Progenitor cell of endocrine pancreas (in vitro differentiated cells): Measurements from ENCODE around the gene BTG4. TPM values are rescaled to one million over a fixed set of nuclear protein-coding genes. Genes with fewer than 3 reads are reported as not detected.

Experiments
- DNase-seq: peaks from one replicate; pipeline ENCODE4 v3.0.0; 2021; ENCODE audit warnings: low spot score; ENCODE audit not compliant: unreplicated experiment
- H3K27ac Mint-ChIP-seq: 2 replicates; pipeline ENCODE4 v1.8.0; 2021; ENCODE audit warnings: mild to moderate bottlenecking, moderate library complexity, mixed read lengths
- H3K27me3 Mint-ChIP-seq: 2 replicates; pipeline ENCODE4 v1.8.0; 2021; ENCODE audit warnings: mixed read lengths
- H3K36me3 Mint-ChIP-seq: 2 replicates; pipeline ENCODE4 v1.8.0; 2022; ENCODE audit warnings: mixed read lengths; ENCODE audit not compliant: insufficient read depth
- H3K4me1 Mint-ChIP-seq: 2 replicates; pipeline ENCODE4 v1.8.0; 2021; ENCODE audit warnings: low read depth, mixed read lengths
- H3K4me3 Mint-ChIP-seq: 2 replicates; pipeline ENCODE4 v1.8.0; 2021; ENCODE audit warnings: low read depth, mild to moderate bottlenecking, moderate library complexity, mixed read lengths
- H3K9me3 Mint-ChIP-seq: 2 replicates; pipeline ENCODE4 v1.8.0; 2021; ENCODE audit warnings: low read depth, mixed read lengths
- long read RNA-seq: library from polyadenylated mRNA; unstranded; transcript quantifications from one replicate; pipeline ENCODE4 v2.0.0, GENCODE V29; 2020
- total RNA-seq: library from RNA; stranded (reverse); gene quantifications from 2 replicates; pipeline ENCODE4 v1.2.1, GENCODE V29; 2021
- TF ChIP-seq, protein P1 (sequence below): fragments of 200-600 bp; sonication (generic); IDR thresholded peaks from one replicate; pipeline ENCODE4 v1.5.0; 2021; ENCODE audit warnings: antibody characterized with exemption, mild to moderate bottlenecking; ENCODE audit not compliant: unreplicated experiment

Gene BTG4
- not detected in 2 replicates for total RNA-seq
- long read RNA-seq, result 0 reads

DNA sequence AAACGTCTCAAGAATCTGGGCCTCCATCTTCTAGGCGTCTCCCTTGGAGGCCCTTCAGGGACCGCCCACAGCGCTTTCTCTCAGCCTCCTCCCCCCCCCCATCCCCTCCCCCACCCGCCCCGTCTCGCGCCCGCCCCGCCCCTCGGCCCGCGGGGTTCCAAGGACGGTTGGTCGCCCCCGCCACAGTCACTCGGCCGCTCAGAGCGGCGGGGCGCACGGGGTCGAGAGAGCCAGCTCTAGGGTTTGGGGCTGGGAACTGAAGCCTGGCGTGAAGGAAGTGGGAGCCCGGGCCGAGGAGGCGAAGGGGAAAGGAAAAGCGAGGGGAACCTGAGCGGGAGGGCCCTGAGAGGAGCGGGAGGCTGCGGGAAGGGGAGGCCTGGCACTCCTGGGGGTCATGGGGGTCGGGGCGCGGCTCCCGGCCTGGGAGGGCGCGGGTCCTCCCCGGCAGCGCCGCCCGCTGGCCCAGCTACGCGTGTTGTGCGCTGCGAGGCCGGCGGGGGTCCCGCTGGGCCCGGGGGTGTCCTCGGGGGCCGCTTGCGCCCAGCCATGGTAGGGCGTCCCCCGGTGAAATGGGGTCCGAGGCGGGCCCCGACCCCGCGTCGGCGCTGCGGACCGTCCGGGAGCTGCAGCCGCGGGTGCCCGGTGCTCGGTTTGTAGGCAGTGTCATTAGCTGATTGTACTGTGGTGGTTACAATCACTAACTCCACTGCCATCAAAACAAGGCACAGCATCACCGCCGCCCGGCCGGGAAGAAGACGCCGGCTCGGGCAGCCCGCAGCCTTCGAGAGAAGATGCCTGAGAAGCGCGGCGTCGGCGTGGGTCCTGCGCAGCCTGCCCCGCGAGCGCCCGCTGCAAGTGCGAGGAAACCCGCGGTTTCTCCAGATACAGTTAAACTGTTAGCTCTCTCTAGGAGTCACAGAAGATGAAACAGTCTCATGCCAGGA is at the start of gene BTG4:
Gene BTG4, minus strand, starts transcription at position 91 of the 944 bp plus-strand sequence. CDS start 13,610 bp downstream, outside the sequence.
- peaks cover 3% of the 10 kb centered on the region for H3K9me3 Mint-ChIP-seq
- TF ChIP-seq, protein P1, sequence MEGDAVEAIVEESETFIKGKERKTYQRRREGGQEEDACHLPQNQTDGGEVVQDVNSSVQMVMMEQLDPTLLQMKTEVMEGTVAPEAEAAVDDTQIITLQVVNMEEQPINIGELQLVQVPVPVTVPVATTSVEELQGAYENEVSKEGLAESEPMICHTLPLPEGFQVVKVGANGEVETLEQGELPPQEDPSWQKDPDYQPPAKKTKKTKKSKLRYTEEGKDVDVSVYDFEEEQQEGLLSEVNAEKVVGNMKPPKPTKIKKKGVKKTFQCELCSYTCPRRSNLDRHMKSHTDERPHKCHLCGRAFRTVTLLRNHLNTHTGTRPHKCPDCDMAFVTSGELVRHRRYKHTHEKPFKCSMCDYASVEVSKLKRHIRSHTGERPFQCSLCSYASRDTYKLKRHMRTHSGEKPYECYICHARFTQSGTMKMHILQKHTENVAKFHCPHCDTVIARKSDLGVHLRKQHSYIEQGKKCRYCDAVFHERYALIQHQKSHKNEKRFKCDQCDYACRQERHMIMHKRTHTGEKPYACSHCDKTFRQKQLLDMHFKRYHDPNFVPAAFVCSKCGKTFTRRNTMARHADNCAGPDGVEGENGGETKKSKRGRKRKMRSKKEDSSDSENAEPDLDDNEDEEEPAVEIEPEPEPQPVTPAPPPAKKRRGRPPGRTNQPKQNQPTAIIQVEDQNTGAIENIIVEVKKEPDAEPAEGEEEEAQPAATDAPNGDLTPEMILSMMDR, result no peak
- H3K36me3 Mint-ChIP-seq, result no peaks in the 10 kb centered on the region
- peaks cover 5% of the 10 kb centered on the region for H3K4me1 Mint-ChIP-seq
- DNase-seq, result peak; percentile 12
- H3K27me3 Mint-ChIP-seq, result peaks cover 56% of the 10 kb centered on the region
- H3K27ac Mint-ChIP-seq, result no peak within 1 kb of the TSS
- H3K4me3 Mint-ChIP-seq, result peak within 1 kb of the TSS; percentile 66

- Mint-ChIP-seq H3K9me3 (no peaks in the 10 kb centered on the region), H3K4me1 (peaks cover 22% of the 10 kb centered on the region), H3K4me3 (no peak overlapping the region), H3K36me3 (peaks cover 1% of the 10 kb centered on the region), H3K27ac (peak overlapping the region; percentile 0), H3K27me3 (no peaks in the 10 kb centered on the region)
- no peak for DNase-seq
- TF ChIP-seq, protein P1, result no peak
Measured at GRCh38 chr11:111561791-111562325, 49.7 kb upstream of the BTG4 start.

DNA sequence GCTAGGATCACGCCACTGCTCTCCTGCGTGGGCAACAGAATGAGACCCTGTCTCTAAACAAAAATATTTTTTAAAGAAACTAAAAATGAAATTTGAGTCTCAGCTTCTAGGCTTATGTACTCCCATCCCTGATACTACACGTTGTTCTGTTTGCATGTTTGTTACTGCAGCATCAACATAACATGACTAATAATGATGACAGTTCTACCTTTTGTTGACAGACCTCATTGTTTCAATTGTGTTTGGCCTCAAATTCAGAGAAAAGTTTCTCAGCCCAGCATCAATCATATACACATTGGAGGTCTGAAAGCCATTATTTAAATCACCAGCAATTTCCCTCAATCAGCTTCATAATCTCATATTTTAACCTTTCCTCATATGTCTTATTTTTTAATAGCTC is 49.1 kb upstream of the BTG4 start:
- Mint-ChIP-seq H3K9me3 (no peaks in the 10 kb centered on the region), H3K36me3 (peaks cover 3% of the 10 kb centered on the region), H3K4me1 (peaks cover 22% of the 10 kb centered on the region), H3K27me3 (no peaks in the 10 kb centered on the region), H3K27ac (peak overlapping the region; percentile 0), H3K4me3 (no peak overlapping the region)
- TF ChIP-seq, protein P1, result no peak
- no peak for DNase-seq

GRCh38 chr11:111560800-111561199 is 48.6 kb upstream of the BTG4 start:
- Mint-ChIP-seq H3K27me3 (no peaks in the 10 kb centered on the region), H3K4me1 (peaks cover 22% of the 10 kb centered on the region), H3K4me3 (no peak overlapping the region), H3K36me3 (peaks cover 3% of the 10 kb centered on the region), H3K9me3 (no peaks in the 10 kb centered on the region), H3K27ac (no peak overlapping the region)
- TF ChIP-seq, protein P1, result no peak
- no peak for DNase-seq

DNA sequence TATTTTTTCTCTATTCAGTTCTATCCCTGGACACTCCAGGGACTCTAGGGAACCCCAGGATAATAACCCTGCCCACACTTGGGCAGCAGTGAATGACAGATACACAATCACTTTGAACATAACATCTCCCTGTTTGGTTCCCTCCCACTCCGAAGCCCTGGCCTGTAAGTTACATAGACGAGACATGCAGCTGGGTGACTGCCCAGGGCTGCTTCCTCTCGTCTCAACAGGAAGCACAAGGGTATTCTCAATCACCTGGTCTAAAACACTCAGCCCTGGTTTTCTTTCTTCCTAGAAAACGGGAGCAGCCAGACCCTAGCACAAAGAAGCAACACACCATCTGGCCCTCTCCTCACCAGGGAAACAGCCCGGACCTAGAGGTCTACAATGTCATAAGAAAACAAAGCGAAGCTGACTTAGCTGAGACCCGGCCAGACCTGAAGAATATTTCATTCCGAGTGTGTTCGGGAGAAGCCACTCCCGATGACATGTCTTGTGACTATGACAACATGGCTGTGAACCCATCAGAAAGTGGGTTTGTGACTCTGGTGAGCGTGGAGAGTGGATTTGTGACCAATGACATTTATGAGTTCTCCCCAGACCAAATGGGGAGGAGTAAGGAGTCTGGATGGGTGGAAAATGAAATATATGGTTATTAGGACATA is 47.7 kb upstream of the BTG4 start:
- TF ChIP-seq, protein P1, result no peak
- Mint-ChIP-seq H3K9me3 (peaks cover 4% of the 10 kb centered on the region), H3K4me3 (no peak overlapping the region), H3K4me1 (peaks cover 22% of the 10 kb centered on the region), H3K27me3 (no peaks in the 10 kb centered on the region), H3K27ac (no peak overlapping the region), H3K36me3 (peaks cover 9% of the 10 kb centered on the region)
- DNase-seq, result no peak
